HG03095 (cell line): ENCODE results near the gene CLCN7.
"Not testable (repeated sequence)": the region's sequence is repeated elsewhere in the genome, so short reads cannot be mapped to it uniquely, and the experiment has no call there.

Source experiments
- ATAC-seq: cut with Tn5 transposase; IDR thresholded peaks from one replicate; pipeline ENCODE4 v1.9.1; 2021; ENCODE audit warnings: moderate library complexity; ENCODE audit not compliant: unreplicated experiment

The CLCN7 gene

GRCh38 chr16:1447965-1448364 lies 26.9 kb downstream of the CLCN7 start:
- no peak for ATAC-seq

DNA sequence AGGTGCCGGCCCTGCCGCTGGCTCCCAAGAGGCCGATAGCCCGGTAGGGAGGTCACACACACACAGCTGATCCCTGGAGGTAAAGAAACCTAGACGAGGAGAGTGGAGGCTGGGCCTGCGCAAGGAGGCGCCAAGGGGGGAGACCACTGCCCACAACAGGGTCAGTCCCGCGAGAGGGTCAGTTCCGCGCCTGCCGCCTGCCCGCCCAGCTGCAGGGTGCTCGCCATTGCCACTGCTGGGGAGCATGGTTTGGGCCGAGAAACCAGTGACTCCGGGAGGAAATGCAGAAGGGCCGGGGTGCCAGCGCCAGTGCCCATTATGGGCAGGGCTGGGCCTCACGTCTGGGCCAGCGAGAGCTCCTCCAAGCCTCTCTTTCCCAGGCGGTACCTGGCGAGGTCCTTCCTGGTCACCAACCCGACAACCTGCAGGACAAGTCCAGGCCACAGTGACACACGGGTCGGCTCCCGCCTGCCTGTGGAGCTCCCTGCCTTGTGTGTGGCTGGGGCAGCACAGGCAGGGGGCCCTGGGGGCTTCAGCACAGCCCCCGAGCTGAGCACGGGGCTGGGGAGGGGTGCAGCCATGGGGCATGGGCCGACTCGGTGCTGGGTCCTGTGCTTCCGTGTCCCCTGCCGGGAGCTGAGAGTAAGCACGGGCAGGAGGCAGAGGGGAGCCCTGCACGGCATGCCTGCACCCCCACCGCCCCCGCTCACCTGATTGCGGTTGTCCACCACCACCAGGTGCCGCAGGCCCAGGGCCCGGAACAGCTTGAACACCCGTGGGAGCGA lies 28.3 kb downstream of the CLCN7 start:
- ATAC-seq: no peak

GRCh38 chr16:1445518-1446203 lies 29.2 kb downstream of the CLCN7 start:
- no peak for ATAC-seq

GRCh38 chr16:1444730-1445517 lies 29.9 kb downstream of the CLCN7 start:
- ATAC-seq: no peak

DNA sequence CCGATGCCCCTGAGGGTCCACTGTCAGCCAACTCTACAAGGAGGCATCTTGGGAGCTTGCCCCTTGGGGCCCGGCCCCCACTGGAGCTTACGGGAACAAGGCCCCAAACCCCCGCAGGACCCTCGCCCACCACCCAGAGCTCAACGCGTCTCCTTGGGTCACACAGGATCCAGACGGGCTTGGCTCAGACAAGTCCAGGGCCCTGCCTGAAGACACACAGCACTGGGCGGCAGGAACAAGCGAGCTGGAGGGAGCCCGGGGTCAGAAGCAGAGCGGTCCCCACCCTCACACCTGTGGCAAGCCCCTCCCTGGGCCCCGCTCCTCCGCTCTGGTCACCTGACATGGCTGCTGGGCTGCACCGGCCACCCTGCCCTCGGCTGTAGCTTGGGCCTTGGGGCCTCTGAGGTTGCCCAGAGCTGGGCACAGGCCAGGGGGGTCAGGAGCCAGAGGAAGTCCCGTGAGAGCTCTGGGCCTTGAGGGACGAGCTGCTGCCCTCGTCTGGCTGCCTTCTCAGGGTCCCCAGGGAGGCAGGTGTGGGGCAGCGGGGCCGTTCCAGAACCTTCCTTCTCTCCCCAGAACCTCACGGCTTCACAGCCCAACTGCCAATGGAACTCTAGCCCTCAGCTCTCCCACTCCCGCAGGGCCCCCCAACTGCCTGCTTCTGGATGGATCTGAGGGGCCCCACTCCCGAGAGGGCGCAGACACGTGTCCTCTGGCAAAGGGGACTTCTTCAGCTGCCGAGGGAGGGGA lies 30.7 kb downstream of the CLCN7 start, which contains the start of gene CCDC154:
TSS of gene CCDC154 (minus strand) at position 577 of the 750 bp plus-strand sequence. CDS start at position 343, 234 bp downstream.
- no peak for ATAC-seq

- ATAC-seq: no peak
Observed at GRCh38 chr16:1443403-1443973, 31.3 kb downstream of the CLCN7 start.

- ATAC-seq: no peak
Observed at GRCh38 chr16:1442697-1443096, 32.1 kb downstream of the CLCN7 start.

DNA sequence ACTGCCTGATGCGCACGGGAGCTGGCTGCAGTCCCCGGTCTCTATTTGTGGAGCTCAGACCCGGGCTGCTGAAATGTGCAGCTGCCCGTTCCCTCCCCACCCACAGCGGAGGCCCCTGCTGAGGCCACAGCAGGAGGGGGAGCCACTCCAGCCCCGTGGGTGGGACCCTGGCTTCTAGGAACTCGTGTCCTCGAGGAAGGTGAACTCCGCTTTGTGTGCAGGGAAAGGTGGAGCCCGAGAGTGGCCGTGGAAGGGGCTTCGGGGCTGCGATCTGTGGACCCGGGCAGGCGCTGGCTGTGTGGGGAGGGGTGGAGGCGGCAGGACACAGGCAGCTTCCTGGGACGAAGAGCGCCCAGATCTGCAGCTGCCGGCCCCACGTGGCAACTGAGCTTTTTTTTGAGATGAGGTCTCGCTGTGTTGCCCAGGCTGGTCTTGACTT lies 33.4 kb downstream of the CLCN7 start:
- ATAC-seq: no peak

DNA sequence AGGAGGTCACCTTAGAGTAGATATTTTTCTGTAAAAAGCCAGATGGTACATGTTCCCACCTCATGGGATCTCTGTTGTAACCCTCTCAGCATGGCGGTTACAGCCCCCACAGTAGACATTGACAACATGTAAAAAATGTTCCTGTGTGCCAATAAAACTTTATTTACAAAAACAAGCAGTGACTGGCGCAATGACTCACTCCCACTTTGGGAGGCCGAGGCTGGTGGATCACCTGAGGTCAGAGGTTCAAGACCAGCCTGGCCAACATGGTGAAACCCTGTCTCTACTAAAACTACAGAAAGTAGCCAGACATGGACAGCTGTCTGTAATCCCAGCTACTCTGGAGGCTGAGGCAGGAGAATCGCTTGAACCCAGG lies 35.1 kb downstream of the CLCN7 start:
- not testable (repeated sequence) for ATAC-seq

DNA sequence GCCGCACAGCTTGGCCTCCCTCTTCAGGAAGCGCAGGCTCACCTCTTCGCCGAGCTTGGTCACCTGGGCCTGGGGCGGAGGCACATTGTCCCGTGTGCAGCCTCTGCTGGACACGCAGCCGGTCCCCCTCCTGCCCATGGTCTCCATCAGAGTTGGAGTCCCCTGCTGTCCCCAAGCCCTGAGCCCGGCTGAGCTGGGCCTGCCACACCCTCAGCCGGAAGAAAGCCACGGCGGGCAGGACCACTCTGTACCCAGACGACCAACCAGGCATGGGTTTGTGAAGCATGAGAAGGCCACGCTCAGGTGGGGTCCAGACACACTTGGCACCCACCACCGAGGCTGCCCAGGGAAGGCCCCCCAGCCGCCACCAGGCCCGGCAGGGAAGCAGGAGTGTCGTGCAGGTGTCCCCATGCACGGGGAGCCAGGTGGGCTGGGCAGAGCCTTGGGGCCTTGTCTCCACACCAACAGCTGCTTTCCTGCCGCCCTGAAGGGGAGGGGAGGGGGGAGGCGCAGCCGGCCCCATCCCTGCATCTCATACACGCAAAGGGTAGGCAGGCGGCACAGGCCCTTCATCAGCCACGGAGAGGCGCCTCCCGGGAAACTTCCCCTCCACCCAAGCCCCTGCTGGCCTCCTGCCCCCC lies 35.6 kb downstream of the CLCN7 start:
- ATAC-seq: no peak

GRCh38 chr16:1438229-1439057 lies 36.4 kb downstream of the CLCN7 start:
- ATAC-seq: no peak

DNA sequence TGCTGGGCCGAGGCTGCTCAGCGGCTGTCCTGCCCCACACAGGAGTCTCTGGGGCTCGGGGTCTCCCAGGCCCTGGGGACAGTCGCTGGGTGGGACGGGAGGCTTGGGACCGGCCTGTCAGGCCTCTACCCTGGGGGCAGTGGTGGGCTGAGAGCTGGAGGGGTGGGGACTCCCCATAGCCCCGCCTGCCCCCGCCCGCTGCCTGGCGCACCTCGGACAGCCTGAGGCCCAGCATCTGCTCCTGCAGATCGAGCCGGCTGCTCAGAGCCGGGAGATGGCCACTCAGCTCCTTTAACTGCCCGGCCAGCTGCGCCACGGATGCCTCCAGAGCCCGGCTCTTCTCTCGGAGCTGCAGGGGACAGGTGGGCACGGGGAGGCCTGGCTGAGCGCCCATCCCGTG lies 37.2 kb downstream of the CLCN7 start:
- no peak for ATAC-seq

DNA sequence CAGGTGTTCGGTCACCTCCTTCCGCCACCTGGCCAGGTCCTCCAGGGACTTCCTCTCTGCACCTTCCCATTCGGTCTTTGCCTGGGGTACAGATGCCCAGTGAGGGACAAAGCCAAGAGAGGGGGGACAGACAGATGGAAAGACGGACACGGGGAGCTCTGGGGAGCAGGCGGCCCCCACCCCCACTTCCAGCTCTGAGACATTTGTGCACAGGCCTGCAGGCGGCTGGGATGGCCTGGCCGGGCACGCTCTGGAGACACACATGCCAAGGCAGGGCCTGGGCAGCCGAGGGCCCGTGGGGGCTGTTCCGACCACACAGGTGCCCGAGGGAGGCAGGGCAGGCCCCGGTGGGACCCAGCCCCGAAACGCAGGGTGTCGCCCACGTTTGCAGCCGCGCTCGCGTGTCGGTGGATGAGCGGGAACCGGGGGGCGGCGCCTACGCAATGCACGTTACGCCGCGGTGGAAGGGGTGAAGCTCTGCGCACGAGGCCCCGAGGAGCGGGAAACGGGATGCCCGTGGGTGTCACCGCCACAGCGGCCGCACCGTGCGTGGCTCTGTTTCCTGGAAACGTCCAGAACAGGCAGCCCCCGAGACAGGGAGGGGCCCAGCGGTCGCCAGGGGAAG lies 38.0 kb downstream of the CLCN7 start:
- ATAC-seq: no peak

- ATAC-seq: no peak
Observed at GRCh38 chr16:1435921-1436697, 38.7 kb downstream of the CLCN7 start.

GRCh38 chr16:1434644-1435592 lies 39.9 kb downstream of the CLCN7 start:
- ATAC-seq: no peak

- no peak for ATAC-seq
Observed at GRCh38 chr16:1433756-1434155, 41.1 kb downstream of the CLCN7 start.

GRCh38 chr16:1433263-1433560 lies 41.6 kb downstream of the CLCN7 start:
- no peak for ATAC-seq
